OCI-LY7 (cell line): ENCODE data around the gene CELF2. TPM values are rescaled to one million over a fixed set of nuclear protein-coding genes. Genes with fewer than 3 reads are reported as not detected.

ENCODE experiments used
- BruUV-seq: library from RNA; stranded (reverse); fragments of 400-500 nt; replicated peaks from 2 replicates; lab custom pipeline; 2021; lab: Mats Ljungman, UMichigan
- CTCF ChIA-PET: fragments of 300-600 bp; sonication (Branson Sonifier 250); formaldehyde crosslinking; loops from one replicate; lab custom pipeline; 2022; ENCODE audit warnings: antibody characterized with exemption; ENCODE audit not compliant: unreplicated experiment; lab: Charles Lee
- POLR2A ChIA-PET: fragments of 300-600 bp; sonication (Branson Sonifier 250); formaldehyde crosslinking; loops from one replicate; lab custom pipeline; 2022; ENCODE audit warnings: antibody characterized with exemption; lab: Charles Lee
- DNase-seq: peaks from one replicate; pipeline ENCODE4 v3.0.0-alpha.2; 2015; ENCODE audit warnings: low spot score
- H2AFZ ChIP-seq: fragments of 200-600 bp; sonication (generic), shearing (Covaris generic); 2 replicates; pipeline ENCODE4 v1.6.1; 2014; ENCODE audit warnings: mild to moderate bottlenecking, antibody characterized with exemption, low read length, moderate library complexity
- H3K27ac ChIP-seq: fragments of 200-600 bp; sonication (generic); 2 replicates; pipeline ENCODE4 v1.5.1; 2014; ENCODE audit warnings: mixed run types, low read depth, mild to moderate bottlenecking, moderate library complexity, low read length, inconsistent platforms; ENCODE audit not compliant: poor library complexity, severe bottlenecking
- H3K36me3 ChIP-seq: fragments of 200-600 bp; sonication (generic); 2 replicates; pipeline ENCODE4 v1.6.1; 2014; ENCODE audit warnings: mild to moderate bottlenecking, antibody characterized with exemption, low read length, moderate library complexity, mixed read lengths; ENCODE audit not compliant: insufficient read depth
- H3K4me1 ChIP-seq: fragments of 200-600 bp; sonication (generic); 2 replicates; pipeline ENCODE4 v1.5.1; 2014; ENCODE audit warnings: mild to moderate bottlenecking, low read length; ENCODE audit not compliant: insufficient read depth, poor library complexity, severe bottlenecking
- H3K4me2 ChIP-seq: fragments of 200-600 bp; sonication (generic); 2 replicates; pipeline ENCODE4 v1.6.1; 2014; ENCODE audit warnings: mild to moderate bottlenecking, low read length
- H3K4me3 ChIP-seq: fragments of 200-600 bp; sonication (generic); 2 replicates; pipeline ENCODE4 v1.5.1; 2014; ENCODE audit warnings: mild to moderate bottlenecking, low read depth, low read length; ENCODE audit not compliant: poor library complexity, severe bottlenecking
- H3K79me2 ChIP-seq: fragments of 200-600 bp; sonication (generic); 2 replicates; pipeline ENCODE4 v1.6.1; 2016; ENCODE audit warnings: low read depth, mild to moderate bottlenecking, low read length, moderate library complexity, mixed read lengths; ENCODE audit not compliant: insufficient read depth
- H3K9me2 ChIP-seq: fragments of 200-600 bp; sonication (generic); 2 replicates; pipeline ENCODE4 v1.6.1; 2016; ENCODE audit warnings: mild to moderate bottlenecking, low read length, mixed read lengths; ENCODE audit not compliant: insufficient read depth
- H3K9me3 ChIP-seq: fragments of 200-600 bp; sonication (generic); 2 replicates; pipeline ENCODE4 v1.6.1; 2014; ENCODE audit warnings: mild to moderate bottlenecking, mixed run types, low read length, mixed read lengths
- H4K20me1 ChIP-seq: fragments of 200-600 bp; sonication (generic); 2 replicates; pipeline ENCODE4 v1.6.1; 2014; ENCODE audit warnings: mild to moderate bottlenecking, antibody characterized with exemption, low read length, moderate library complexity, mixed read lengths; ENCODE audit not compliant: insufficient read depth
- CTCF ChIP-seq: fragments of 200-600 bp; sonication (generic); conservative IDR thresholded peaks from 2 replicates; pipeline ENCODE4 v1.5.1; 2014; ENCODE audit warnings: mild to moderate bottlenecking, antibody characterized with exemption, low read length, moderate library complexity, mixed read lengths
- EZH2phosphoT487 ChIP-seq: fragments of 200-600 bp; sonication (generic); IDR thresholded peaks from 2 replicates; pipeline ENCODE4 v1.6.1; 2018; ENCODE audit warnings: low read depth, borderline replicate concordance, mild to moderate bottlenecking, mixed run types, antibody characterized with exemption, low read length, moderate library complexity, mixed read lengths
- intact Hi-C: fragments of 100-400 bp; cut with micrococcal nuclease; formaldehyde crosslinking; loops from one replicate; pipeline ENCODE4 v1.10.0; 2022; ENCODE audit not compliant: unreplicated experiment
- total RNA-seq, 2 experiments: library from RNA; depleted of rRNA in 1 of 2; stranded (reverse); fragments of >200 nt in 1 of 2; shearing (Covaris generic) in 1 of 2; gene quantifications; 2 replicates each; pipeline ENCODE4 v1.2.3, GENCODE V29; 2014 to 2022

CELF2 gene
- total RNA-seq, 2 experiments from 2014 or later = 5.4 to 19.1 TPM

GRCh38 chr10:11134411-11134810 is 116.7 kb downstream of the CELF2 start:
- Histone ChIP-seq H3K4me1 (no peaks in the 10 kb centered on the region), H3K36me3 (no peaks in the 10 kb centered on the region), H3K27ac (no peak overlapping the region), H4K20me1 (no peaks in the 10 kb centered on the region), H2AFZ (no peak overlapping the region), H3K4me3 (no peak overlapping the region), H3K9me3 (no peaks in the 10 kb centered on the region), H3K4me2 (no peak overlapping the region), H3K9me2 (no peaks in the 10 kb centered on the region), H3K79me2 (no peaks in the 10 kb centered on the region)
- CTCF ChIA-PET = no interaction called here
- no peak for DNase-seq
- intact Hi-C loops = loop anchor here (10.0 kb wide), 1 partner anchor 60 kb away; no protein-coding TSS in a partner anchor
- POLR2A ChIA-PET = no interaction called here
- BruUV-seq = no TSS peak
- no peak for TF ChIP-seq CTCF

GRCh38 chr10:11135709-11136108 is 118.0 kb downstream of the CELF2 start:
- no TSS peak for BruUV-seq
- Histone ChIP-seq H4K20me1 (no peaks in the 10 kb centered on the region), H3K36me3 (no peaks in the 10 kb centered on the region), H3K79me2 (no peaks in the 10 kb centered on the region), H3K9me2 (no peaks in the 10 kb centered on the region), H3K4me3 (no peak overlapping the region), H2AFZ (no peak overlapping the region), H3K27ac (no peak overlapping the region), H3K4me2 (no peak overlapping the region), H3K4me1 (no peaks in the 10 kb centered on the region), H3K9me3 (no peaks in the 10 kb centered on the region)
- no peak for DNase-seq
- no peak for TF ChIP-seq EZH2phosphoT487
- no peak for TF ChIP-seq CTCF
- POLR2A ChIA-PET = no interaction called here
- intact Hi-C loops = loop anchor here (10.0 kb wide), 1 partner anchor 61 kb away; no protein-coding TSS in a partner anchor
- CTCF ChIA-PET = no interaction called here

GRCh38 chr10:11138314-11139033 is 120.8 kb downstream of the CELF2 start:
- H3K79me2 ChIP-seq = no peaks in the 10 kb centered on the region
- no peak for DNase-seq
- no peaks in the 10 kb centered on the region for H3K4me1 ChIP-seq
- ChIA-PET CTCF (interaction anchor here (0.8 kb wide), 1 partner anchor 13 kb away, joined by 3 read pairs; no protein-coding TSS in a partner anchor), POLR2A (no interaction called here)
- H2AFZ ChIP-seq = no peak overlapping the region
- BruUV-seq = no TSS peak
- H3K4me3 ChIP-seq = no peak overlapping the region
- H3K9me2 ChIP-seq = no peaks in the 10 kb centered on the region
- no peaks in the 10 kb centered on the region for H3K36me3 ChIP-seq
- TF ChIP-seq EZH2phosphoT487 (no peak), CTCF (no peak)
- no peak overlapping the region for H3K4me2 ChIP-seq
- H4K20me1 ChIP-seq = no peaks in the 10 kb centered on the region
- no peaks in the 10 kb centered on the region for H3K9me3 ChIP-seq
- intact Hi-C loops = loop anchor here (10.0 kb wide), 1 partner anchor 64 kb away; no protein-coding TSS in a partner anchor
- no peak overlapping the region for H3K27ac ChIP-seq
